ENCODE results near the gene IARS1.

IARS1 gene

DNA sequence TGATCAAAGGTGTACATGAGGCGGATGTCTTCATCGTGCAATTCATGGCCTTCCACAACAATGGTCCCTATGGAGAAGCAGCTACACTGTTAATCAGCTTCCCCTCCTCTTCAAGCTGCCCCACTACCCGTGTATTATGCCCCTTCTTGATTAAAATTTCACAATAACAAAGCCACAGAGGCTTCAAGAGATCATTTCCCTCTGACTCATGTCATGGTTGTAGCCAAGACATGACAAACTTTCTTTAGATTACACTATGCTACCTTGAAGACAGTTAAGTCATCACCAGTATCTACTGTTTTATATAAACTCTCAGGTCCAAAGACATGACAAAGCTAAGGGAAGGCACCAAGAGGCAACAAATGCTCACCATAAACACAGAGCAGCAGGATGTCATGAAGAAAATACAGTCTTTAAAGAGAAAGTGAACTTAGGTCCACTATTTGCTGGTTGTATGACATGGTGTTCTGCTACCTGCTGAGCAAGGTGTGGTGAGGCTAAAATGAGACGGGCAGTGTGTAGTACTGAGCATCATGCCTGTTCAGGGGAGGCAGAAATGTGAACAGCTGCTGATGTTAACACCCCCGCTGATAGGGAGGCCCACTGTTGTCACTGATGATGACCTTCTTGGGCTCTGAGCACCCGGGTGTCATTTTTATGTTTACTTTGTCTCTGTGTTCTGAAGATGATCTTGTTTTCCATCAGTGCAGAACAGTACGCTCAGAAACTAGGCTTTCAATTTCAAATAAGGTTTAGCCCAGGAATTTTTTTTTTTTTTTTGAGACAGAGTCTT lies 48.3 kb downstream of the IARS1 start:
- no peak overlapping the region for H3K4me3 ChIP-seq (ENCODE audit: low read depth, low read length)
- no peaks in the 10 kb centered on the region for H3K9me3 ChIP-seq
- no peaks in the 10 kb centered on the region for H3K4me1 ChIP-seq
- H3K27me3 ChIP-seq: no peaks in the 10 kb centered on the region
- DNase-seq: no peak
- no peak for TF ChIP-seq CTCF (IDR thresholded peaks at IDR 0.05; ENCODE audit: low read depth, low read length)
- H3K36me3 ChIP-seq: peaks cover 100% of the 10 kb centered on the region
